CD4-positive, alpha-beta T cell treated with Interleukin-17A for 1 hour (primary cell): ENCODE measurements around the gene OPRD1.
"Not testable (repeated sequence)": the region's sequence is repeated elsewhere in the genome, so short reads cannot be mapped to it uniquely, and the experiment has no call there.

ENCODE experiments used
- DNase-seq: peaks from one replicate; pipeline ENCODE4 v3.0.0-alpha.2; 2020

The OPRD1 gene

DNA sequence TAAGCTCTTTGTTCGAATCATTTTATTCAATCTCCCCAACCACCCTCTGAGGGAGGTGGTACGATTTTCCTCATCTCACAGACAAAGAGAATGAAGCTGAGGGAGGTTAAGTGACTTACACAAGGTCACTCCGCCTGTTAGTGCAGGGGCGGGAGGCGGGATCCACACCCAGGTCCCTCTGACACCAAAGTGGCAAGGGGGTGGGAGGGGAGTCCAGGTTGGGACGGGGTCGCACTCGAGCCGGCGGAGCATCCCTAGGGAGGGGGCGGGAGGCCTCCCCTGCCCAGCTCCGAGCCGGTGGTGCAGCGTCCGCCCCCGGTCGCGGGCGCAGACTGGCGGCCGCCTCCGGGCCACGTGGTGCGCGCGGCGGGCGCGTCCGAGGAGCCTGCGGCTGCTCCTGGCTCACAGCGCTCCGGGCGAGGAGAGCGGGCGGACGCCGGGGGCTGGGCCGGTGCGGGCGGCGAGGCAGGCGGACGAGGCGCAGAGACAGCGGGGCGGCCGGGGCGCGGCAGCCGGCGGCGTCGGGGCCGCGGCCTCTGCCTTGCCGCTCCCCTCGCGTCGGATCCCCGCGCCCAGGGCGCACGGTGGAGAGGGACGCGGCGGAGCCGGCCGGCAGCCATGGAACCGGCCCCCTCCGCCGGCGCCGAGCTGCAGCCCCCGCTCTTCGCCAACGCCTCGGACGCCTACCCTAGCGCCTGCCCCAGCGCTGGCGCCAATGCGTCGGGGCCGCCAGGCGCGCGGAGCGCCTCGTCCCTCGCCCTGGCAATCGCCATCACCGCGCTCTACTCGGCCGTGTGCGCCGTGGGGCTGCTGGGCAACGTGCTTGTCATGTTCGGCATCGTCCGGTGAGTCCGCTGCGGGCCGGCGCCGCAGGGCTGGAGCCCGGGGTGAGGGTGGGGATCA lies at the start of gene OPRD1:
Gene OPRD1 (plus strand): TSS at position 405 of the 903 bp plus-strand sequence. CDS start 214 bp downstream, at position 619.
- DNase-seq, result no peak

DNA sequence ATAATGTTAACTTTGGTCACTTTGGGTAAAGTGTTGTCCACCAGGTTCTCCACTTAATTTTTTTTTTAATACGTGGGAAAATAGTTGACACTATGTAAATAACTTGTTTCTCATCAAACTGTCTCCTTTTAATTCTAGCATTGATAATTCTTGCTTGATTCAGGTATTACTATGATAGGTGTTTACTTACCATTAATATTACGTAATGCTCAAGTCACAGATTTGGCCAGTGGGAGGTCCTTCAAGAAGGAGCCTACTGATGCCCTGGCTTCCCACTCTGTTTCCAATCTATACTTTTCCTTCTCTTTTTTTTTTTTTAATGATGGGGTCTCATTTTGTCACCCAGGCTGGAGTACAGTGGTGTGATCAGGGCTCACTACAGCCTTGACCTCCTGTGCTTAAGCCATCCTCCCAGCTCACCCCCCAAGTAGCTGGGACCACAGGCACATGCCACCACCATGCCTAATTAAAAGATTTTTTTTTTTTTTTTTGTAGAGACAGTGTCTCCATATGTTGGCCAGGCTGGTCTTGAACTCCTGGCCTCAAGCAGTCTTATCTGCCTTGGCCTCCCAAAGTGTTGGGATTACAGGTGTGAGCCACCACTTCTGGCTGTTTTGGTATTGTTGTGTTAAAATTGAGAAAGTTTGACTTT lies 45.3 kb upstream of the OPRD1 start:
- DNase-seq, result no peak

GRCh38 chr1:28770601-28771165 lies 41.3 kb upstream of the OPRD1 start:
- no peak for DNase-seq

DNA sequence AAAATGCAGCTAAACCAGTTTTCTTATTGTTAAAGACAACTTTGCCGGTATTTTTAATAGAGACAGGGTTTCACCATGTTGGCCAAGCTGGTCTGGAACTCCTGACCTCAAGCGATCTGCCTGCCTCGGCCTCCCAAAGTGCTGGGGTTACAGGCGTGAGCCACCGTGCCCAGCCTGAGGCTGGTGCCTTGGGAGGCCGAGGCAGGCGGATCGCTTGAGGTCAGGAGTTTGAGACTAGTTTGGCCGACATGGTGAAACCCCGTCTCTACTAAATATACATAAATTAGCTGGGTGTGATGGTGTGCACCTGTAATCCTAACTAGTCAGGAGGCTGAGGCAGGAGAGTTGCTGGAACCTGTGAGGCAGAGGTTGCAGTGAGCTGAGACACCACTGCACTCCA lies 40.0 kb upstream of the OPRD1 start:
- not testable (repeated sequence) for DNase-seq

- DNase-seq, result no peak
Observed at GRCh38 chr1:28773105-28773504, 38.9 kb upstream of the OPRD1 start.

GRCh38 chr1:28775121-28775942 lies 36.6 kb upstream of the OPRD1 start:
- DNase-seq, result peak; percentile 83

DNA sequence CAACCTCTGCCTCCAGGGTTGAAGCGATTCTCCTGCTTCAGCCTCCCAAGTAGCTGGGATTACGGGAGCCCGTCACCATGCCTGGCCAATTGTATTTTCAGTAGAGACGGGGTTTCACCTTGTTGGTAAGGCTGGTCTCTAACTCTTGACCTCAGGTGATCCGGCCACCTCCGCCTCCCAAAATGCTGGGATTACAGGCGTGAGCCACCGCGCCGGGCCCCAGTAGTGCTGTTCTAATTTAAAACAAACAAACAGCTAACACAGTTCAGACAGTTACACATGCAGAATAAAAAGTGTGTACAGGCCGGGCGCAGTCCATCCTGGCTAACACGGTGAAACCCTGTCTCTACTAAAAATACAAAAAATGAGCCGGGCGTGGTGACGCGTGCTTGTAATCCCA lies 35.6 kb upstream of the OPRD1 start:
- DNase-seq, result no peak

DNA sequence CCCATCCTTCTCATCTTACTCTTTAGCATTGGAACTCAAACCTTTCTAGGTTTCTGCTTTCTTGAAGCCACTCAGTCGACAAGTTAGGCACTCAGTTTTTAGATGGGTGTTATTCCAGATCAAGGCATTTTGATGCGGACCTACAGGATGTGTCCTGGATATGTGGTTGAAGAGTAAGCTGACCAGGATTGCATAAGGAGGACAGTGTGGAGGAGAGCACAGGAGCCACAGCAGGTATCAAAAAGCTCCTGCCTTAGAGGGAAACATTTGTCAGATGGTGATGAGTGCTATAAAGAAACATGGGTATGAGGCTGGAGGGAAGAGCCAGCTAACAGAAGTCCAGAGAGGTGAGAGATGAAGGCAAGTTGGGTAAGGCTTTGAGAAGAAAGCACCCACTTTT lies 33.9 kb upstream of the OPRD1 start:
- no peak for DNase-seq

- no peak for DNase-seq
Observed at GRCh38 chr1:28779751-28780408, 32.1 kb upstream of the OPRD1 start.

GRCh38 chr1:28781305-28781704 lies 30.7 kb upstream of the OPRD1 start:
- no peak for DNase-seq

- DNase-seq, result no peak
Observed at GRCh38 chr1:28782011-28782410, 30.0 kb upstream of the OPRD1 start.

DNA sequence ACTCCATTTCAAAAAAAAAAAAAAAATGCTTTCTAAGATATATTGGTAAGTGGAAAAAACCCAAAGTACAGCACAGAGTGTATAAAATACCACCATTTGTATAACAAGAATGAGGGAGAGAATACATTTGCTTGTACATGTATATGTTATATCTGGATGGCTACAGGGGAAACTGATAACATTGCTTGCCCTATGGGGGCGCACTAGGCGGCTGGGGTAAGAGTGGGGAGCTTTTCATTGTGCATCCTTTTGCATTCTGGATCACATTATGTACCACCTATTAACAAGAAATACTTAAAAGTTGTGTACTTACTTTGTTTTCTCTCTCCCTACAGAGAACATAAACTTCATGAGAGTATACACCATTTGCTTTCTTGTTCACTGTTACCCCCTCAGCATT lies 28.6 kb upstream of the OPRD1 start:
- no peak for DNase-seq

- no peak for DNase-seq
Observed at GRCh38 chr1:28789412-28789811, 22.6 kb upstream of the OPRD1 start.

DNA sequence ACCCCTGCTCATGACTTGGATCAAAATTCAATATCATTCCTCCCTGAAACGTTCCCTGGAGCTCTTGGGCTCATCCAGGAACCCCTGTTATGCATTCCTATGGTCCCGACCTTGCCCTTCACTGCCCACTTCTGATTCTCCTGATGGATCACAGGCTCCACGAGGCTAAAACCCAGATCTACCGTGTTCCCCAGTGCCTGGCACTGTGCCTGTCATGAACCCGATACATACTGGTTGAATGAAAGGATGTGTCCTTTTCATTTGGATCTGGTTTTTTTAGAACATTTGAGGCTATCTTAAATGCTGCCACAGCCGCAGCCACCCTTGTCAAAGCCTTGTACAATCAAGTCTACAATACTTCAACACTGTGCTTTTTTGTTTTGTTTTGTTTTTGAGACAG lies 22.2 kb upstream of the OPRD1 start:
- no peak for DNase-seq

DNA sequence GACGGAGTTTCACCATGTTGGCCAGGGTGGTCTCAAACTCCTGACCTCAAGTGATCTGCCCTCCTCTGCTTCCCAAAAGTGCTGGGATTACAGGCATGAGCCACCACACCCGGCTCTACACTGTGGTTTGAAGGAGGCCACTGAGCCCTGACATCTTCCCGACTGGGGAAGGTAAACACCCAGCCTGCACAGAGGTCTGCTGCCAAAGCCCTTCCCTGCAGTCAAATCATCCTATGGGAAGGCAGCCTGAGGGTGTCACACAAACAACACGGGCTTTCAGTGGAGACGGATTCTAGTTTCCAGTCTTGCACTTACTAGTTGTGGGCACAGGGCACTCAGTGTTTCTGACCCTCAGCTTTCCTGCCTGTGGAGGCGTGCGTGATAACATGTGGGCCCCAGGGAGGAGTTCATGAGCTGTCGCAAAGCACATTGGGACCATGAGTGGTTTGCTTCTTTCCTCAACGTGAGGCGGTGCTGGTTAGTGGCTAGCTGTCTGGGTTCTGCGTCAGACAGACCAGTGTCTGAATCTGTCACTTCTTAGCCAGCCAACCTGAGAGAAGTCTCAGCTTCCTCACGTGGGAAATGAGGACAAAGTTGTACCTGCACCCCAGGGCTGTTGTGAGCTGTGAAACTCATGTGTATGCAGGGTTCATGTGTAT lies 21.5 kb upstream of the OPRD1 start:
- no peak for DNase-seq

DNA sequence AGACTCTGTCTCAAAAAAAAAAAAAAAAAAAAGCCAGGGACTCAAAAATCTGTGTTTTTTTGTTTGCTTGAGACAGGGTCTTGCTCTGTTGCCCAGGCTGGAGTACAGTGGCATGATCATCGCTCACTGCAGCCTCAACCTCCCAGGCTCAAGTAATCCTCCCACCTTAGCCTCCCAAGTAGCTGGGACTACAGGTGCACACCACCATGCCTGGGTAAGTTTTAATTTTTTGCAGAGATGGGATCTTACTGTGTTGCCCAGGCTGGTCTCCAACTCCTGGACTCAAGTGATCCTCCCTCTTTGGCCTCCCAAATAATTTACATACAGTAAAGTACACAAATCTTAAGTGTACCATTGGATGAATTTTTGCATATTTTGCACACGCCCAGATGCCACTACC lies 20.0 kb upstream of the OPRD1 start:
- DNase-seq, result not testable (repeated sequence)

GRCh38 chr1:28792644-28793121 lies 19.3 kb upstream of the OPRD1 start:
- DNase-seq, result no peak

GRCh38 chr1:28794582-28794981 lies 17.4 kb upstream of the OPRD1 start:
- not testable (repeated sequence) for DNase-seq

GRCh38 chr1:28796352-28797211 lies 15.4 kb upstream of the OPRD1 start:
- no peak for DNase-seq

- DNase-seq, result no peak
Observed at GRCh38 chr1:28800324-28800723, 11.6 kb upstream of the OPRD1 start.

DNA sequence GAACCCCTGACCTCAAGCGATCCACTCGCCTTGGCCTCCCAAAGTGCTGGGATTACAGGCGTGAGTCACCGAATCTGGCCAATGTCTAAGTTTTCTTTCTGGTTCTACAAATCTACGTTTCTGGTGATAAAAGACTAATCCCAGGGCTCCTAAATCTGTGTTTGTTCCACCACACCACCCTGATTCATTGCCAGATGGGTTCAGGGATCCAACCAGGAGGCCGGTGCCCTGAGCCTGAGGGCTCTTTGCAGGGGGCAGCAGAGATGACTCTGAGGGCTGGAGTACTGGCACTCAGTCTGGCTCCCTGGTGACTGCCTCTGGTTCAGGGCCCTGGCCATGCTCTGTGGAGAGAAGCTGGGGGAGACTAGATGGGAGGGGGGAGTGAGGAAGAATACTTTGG lies 10.5 kb upstream of the OPRD1 start:
- no peak for DNase-seq
